ENCODE results near the gene ARHGEF17. TPM values are rescaled to one million over a fixed set of nuclear protein-coding genes. Genes with fewer than 3 reads are reported as not detected.

Gene ARHGEF17, protein sequence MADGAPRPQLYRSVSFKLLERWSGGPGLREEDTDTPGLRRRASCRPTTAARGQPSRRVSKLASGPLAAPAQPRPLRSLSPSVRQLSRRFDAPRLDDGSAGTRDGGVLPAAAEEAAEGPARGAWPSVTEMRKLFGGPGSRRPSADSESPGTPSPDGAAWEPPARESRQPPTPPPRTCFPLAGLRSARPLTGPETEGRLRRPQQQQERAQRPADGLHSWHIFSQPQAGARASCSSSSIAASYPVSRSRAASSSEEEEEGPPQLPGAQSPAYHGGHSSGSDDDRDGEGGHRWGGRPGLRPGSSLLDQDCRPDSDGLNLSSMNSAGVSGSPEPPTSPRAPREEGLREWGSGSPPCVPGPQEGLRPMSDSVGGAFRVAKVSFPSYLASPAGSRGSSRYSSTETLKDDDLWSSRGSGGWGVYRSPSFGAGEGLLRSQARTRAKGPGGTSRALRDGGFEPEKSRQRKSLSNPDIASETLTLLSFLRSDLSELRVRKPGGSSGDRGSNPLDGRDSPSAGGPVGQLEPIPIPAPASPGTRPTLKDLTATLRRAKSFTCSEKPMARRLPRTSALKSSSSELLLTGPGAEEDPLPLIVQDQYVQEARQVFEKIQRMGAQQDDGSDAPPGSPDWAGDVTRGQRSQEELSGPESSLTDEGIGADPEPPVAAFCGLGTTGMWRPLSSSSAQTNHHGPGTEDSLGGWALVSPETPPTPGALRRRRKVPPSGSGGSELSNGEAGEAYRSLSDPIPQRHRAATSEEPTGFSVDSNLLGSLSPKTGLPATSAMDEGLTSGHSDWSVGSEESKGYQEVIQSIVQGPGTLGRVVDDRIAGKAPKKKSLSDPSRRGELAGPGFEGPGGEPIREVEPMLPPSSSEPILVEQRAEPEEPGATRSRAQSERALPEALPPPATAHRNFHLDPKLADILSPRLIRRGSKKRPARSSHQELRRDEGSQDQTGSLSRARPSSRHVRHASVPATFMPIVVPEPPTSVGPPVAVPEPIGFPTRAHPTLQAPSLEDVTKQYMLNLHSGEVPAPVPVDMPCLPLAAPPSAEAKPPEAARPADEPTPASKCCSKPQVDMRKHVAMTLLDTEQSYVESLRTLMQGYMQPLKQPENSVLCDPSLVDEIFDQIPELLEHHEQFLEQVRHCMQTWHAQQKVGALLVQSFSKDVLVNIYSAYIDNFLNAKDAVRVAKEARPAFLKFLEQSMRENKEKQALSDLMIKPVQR (N-terminal part only)
- 0.05 TPM in 1 of 2 replicates, not detected in the other for total RNA-seq

DNA sequence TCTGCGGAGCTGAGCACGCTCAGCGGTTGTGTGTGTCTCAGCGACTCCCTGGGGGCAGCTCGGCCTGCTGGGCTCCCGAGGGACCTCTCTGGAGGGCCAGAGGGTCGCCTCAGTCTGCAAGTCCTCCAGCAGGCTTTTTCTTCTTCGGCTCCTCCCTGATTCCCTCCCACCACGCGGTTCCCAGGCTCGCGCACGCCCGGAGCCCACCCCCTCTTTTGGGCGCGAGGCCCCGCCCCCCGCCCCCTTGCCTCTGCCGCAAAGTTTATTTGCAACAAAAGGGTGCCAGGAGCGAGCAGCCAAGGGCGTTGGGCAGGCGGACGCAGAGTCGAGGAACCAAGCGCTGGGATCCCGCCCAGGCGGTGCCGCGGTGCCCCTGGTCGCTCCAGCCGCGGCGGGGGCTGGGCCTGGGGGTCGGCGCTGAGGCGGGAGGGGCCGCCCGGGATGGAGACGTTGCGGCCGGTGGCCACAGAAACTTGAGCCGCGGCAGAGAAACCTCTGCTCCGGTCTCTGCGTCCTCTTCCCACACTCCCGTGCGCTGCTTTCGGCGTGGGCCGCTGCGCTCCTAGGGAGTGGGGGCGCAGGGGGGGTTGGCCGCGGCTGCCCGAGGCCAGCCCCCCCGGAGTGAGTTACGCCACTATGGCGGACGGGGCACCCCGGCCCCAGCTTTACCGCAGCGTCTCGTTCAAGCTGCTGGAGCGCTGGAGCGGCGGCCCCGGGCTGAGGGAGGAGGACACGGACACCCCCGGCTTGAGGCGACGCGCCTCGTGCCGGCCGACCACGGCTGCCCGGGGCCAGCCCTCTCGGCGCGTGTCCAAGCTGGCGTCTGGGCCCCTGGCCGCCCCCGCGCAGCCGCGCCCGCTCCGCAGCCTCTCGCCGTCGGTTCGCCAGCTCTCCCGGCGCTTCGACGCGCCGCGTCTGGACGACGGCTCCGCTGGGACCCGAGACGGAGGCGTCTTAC, at the start of gene ARHGEF17:
Gene ARHGEF17 (plus strand): TSS at position 274 of the 958 bp plus-strand sequence. CDS start 363 bp downstream, at position 637.
- H3K27me3 Mint-ChIP-seq (ENCODE audit: insufficient read depth): peaks cover 36% of the 10 kb centered on the region
- H3K4me1 Mint-ChIP-seq (ENCODE audit: low read depth): peaks cover 12% of the 10 kb centered on the region
- intact Hi-C loops (cut with micrococcal nuclease): loop anchor here (1.0 to 5.0 kb wide), 2 partner anchors 43 to 1089 kb away; partner anchors contain the start of gene PGM2L1
- peak within 1 kb of the TSS; percentile 87 for H3K4me3 Mint-ChIP-seq
- H3K9me3 Mint-ChIP-seq: no peaks in the 10 kb centered on the region
- no peaks in the 10 kb centered on the region for H3K36me3 Mint-ChIP-seq (ENCODE audit: low read depth)
- peak; percentile 19 for DNase-seq (ENCODE audit: low spot score)
- no peak within 1 kb of the TSS for H3K27ac Mint-ChIP-seq

DNA sequence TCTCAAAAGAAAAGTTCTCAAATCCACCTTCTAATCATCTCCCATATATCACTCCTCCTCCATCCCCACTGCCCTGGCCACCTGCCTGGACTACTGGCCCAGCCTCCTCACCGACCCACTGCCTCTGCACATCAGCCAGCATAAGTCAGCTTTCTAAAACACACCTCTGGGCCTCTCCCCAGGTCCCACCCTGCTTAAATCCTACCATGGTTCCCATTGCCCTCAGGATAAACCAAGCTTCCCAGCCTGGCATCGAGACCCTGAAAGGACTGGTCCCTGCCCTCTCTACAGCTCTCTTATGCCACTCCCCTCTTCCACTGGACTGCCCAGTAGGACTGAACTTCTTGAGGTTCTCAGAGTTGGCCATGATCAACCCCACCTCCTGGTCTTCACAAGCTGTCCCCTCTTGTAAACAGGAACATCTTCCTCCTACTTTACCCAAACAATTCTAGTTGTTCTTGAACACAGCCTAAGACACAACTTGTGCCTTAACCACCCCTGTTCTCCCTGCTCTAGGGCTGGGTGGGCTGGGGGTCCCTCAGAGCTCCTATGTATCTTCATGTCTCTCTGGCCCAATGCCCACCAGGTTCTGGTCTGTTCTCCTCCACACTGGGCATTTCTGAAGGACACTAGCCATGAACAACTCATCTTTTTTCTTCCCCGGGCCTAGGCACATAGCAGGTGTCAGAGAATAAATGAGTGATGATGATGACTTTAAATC, 48.5 kb upstream of the ARHGEF17 start:
- DNase-seq (ENCODE audit: low spot score): no peak
- Mint-ChIP-seq H3K27me3 (ENCODE audit: insufficient read depth) (peaks cover 26% of the 10 kb centered on the region), H3K4me3 (no peak overlapping the region), H3K36me3 (ENCODE audit: low read depth) (no peaks in the 10 kb centered on the region), H3K4me1 (ENCODE audit: low read depth) (no peaks in the 10 kb centered on the region), H3K9me3 (no peaks in the 10 kb centered on the region), H3K27ac (no peak overlapping the region)
- intact Hi-C loops (cut with micrococcal nuclease): no loop called here

DNA sequence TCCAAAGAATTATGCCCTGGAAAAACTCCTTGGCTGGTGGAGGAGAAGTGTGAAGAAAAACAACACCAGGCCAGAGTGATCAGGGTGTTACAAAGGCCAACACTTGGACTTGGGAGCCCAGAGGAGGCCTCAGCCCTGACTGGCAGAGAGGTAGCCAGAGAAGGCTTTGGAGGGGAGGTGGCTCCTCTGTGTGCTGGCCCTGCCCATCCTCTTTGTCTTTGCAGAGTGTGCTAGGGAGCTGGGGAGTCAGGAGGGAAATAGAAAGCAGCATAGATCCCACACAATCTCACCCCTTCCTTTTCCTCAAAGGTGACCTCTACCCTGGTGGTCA, 48.0 kb upstream of the ARHGEF17 start:
- intact Hi-C loops (cut with micrococcal nuclease): no loop called here
- no peaks in the 10 kb centered on the region for H3K9me3 Mint-ChIP-seq

DNA sequence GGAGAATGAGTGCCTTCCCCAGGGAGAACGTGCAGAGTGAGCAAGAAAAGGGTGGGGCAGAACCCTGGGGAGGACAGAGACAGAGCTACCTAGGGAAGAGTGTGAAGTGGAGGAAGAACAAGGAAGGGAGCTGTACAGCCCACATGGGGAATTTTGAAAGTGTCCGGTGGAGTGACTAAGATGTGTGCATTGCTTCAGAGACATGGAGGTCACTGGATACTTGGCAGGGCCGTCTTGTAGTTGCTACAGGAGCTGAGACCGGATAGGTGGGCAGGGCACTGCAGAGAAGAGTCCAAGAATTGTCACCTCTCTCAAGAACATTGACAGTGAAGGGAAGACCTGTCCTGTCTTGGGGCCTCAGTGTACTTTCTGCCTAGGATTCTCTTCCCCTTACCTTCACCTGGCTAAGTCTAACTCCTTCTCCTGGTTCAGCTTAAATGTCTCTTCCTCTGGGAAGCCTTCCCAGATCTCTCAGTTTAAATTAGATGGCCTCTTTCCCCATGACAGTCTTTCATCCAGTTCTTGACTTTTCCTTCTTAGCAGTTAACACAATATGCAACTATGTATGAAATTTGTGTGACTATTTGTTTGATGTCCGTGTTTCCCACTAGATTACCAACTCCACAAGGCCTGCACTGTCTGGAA, 45.1 kb upstream of the ARHGEF17 start:
- Mint-ChIP-seq H3K4me3 (no peak overlapping the region), H3K27me3 (ENCODE audit: insufficient read depth) (peaks cover 34% of the 10 kb centered on the region), H3K9me3 (no peaks in the 10 kb centered on the region), H3K27ac (no peak overlapping the region), H3K4me1 (ENCODE audit: low read depth) (no peaks in the 10 kb centered on the region), H3K36me3 (ENCODE audit: low read depth) (no peaks in the 10 kb centered on the region)
- intact Hi-C loops (cut with micrococcal nuclease): no loop called here
- DNase-seq (ENCODE audit: low spot score): no peak

More for the DNA sequence above, 48.0 kb upstream of the ARHGEF17 start:
- DNase-seq (ENCODE audit: low spot score): no peak
- Mint-ChIP-seq H3K4me3 (no peak overlapping the region), H3K27ac (no peak overlapping the region), H3K4me1 (ENCODE audit: low read depth) (no peaks in the 10 kb centered on the region), H3K27me3 (ENCODE audit: insufficient read depth) (peaks cover 30% of the 10 kb centered on the region), H3K36me3 (ENCODE audit: low read depth) (no peaks in the 10 kb centered on the region)

DNA sequence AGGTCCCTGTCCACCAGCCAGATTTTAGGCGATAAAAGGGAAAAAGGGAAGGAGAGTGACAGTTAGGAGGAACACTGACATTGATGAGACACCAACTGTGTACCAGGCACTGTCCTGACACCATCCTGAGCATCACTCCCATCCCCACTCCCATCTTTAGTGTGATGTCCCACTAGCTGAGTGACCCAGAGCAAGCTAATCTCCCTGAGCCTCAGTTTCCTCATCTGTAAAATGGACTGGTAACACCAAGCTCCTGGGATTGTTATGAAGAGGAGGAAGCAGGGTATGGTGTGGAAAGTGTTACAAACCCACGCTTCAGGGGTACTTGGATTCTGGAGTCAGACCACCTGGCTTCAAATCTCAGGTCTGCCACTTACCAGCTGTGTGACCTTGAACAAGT, 44.4 kb upstream of the ARHGEF17 start:
- H3K27ac Mint-ChIP-seq: no peak overlapping the region
- no peaks in the 10 kb centered on the region for H3K9me3 Mint-ChIP-seq
- peaks cover 34% of the 10 kb centered on the region for H3K27me3 Mint-ChIP-seq (ENCODE audit: insufficient read depth)
- intact Hi-C loops (cut with micrococcal nuclease): no loop called here
- H3K4me1 Mint-ChIP-seq (ENCODE audit: low read depth): no peaks in the 10 kb centered on the region
- no peaks in the 10 kb centered on the region for H3K36me3 Mint-ChIP-seq (ENCODE audit: low read depth)
- H3K4me3 Mint-ChIP-seq: no peak overlapping the region
- DNase-seq (ENCODE audit: low spot score): no peak

DNA sequence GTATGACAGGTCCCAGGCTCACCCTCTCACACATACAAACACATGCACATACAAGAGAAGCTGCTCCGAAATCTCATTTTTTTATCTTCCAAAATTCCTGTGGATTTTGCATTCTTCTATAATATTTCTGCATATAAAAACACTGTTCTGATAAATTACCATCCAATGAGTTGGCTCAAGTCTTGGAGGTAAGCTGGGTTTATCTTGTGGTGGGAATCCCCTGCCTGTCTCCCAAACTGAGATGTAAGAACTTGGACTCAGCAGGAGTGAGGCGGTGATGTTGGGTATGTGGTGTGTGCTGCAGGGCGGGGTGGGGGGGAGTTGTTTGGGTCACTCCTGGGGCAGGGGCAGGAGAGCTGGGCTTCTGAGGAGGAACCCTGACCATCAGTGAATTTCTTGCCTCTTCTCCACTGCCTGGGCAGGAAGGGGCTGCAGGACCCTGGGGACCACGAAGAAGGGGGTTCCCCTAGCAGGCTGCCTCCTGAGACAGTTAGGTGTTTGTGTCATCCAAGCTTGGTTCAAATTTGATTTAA, 42.7 kb upstream of the ARHGEF17 start:
- Mint-ChIP-seq H3K4me1 (ENCODE audit: low read depth) (no peaks in the 10 kb centered on the region), H3K36me3 (ENCODE audit: low read depth) (no peaks in the 10 kb centered on the region), H3K27me3 (ENCODE audit: insufficient read depth) (peaks cover 36% of the 10 kb centered on the region), H3K9me3 (no peaks in the 10 kb centered on the region), H3K4me3 (no peak overlapping the region), H3K27ac (no peak overlapping the region)
- intact Hi-C loops (cut with micrococcal nuclease): no loop called here
- no peak for DNase-seq (ENCODE audit: low spot score)

DNA sequence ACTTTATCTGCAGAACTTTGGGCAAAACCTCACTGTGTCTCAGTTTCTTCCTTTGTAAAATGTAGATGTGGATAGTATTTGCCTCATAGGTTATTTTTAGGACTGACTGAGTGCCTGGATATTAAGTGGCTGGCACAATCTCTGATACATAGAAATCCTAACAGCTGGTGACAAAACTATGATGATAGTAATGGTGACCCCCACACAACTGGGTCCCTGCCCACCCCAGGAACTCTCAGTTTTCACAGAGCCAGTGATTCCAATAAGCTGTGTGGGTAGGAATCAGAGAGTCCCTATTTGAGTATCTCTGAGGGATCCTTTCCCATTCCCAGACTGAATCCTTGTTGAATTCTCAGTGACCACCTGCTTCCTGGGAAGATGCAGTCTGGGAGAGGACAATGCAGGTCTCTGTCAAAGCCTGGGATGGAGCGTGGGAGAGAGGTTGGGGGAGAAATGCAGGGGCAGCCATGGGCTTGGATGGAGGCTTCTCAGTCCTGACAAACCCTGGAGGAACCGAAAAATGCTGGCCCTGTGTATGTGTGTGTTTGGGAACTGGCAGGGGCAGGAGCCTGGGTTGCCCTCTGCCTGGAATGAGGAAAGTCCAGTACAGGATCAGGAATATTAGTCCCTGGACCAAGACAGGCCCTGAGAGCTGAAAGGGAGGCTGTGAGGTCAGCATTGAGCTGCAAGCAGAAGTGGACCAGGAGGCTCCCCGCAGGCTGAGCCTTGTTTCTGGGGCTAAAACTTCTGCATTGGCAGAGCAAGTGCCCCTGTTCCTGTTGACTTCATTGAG, 42.0 kb upstream of the ARHGEF17 start:
- no peak for DNase-seq (ENCODE audit: low spot score)
- no peaks in the 10 kb centered on the region for H3K9me3 Mint-ChIP-seq

DNA sequence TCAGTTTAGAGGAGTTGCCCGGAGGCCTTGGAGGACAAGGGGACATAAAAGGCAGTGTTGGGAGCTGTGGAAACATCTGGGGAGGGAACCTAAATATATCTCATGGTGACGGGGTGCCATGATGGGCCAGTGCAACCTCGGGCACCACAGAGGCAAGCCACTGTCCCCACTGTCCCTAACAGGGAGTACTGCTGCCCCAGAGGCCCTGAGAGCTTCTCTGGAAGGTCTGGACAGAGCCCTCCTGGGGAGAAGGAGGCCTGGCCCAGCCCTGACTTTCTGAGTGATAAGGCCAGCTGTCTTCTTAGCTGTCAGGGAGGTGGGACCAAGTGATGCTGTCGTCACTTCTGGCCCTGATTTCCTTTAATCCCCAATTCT, 41.4 kb upstream of the ARHGEF17 start:
- Mint-ChIP-seq H3K4me3 (no peak overlapping the region), H3K27ac (no peak overlapping the region), H3K27me3 (ENCODE audit: insufficient read depth) (peaks cover 33% of the 10 kb centered on the region), H3K4me1 (ENCODE audit: low read depth) (no peaks in the 10 kb centered on the region), H3K9me3 (no peaks in the 10 kb centered on the region), H3K36me3 (ENCODE audit: low read depth) (no peaks in the 10 kb centered on the region)
- DNase-seq (ENCODE audit: low spot score): no peak
- intact Hi-C loops (cut with micrococcal nuclease): no loop called here

More for the DNA sequence above, 42.0 kb upstream of the ARHGEF17 start:
- Mint-ChIP-seq H3K4me1 (ENCODE audit: low read depth) (no peaks in the 10 kb centered on the region), H3K36me3 (ENCODE audit: low read depth) (no peaks in the 10 kb centered on the region), H3K27ac (no peak overlapping the region), H3K27me3 (ENCODE audit: insufficient read depth) (peaks cover 36% of the 10 kb centered on the region), H3K4me3 (no peak overlapping the region)
- intact Hi-C loops (cut with micrococcal nuclease): no loop called here

DNA sequence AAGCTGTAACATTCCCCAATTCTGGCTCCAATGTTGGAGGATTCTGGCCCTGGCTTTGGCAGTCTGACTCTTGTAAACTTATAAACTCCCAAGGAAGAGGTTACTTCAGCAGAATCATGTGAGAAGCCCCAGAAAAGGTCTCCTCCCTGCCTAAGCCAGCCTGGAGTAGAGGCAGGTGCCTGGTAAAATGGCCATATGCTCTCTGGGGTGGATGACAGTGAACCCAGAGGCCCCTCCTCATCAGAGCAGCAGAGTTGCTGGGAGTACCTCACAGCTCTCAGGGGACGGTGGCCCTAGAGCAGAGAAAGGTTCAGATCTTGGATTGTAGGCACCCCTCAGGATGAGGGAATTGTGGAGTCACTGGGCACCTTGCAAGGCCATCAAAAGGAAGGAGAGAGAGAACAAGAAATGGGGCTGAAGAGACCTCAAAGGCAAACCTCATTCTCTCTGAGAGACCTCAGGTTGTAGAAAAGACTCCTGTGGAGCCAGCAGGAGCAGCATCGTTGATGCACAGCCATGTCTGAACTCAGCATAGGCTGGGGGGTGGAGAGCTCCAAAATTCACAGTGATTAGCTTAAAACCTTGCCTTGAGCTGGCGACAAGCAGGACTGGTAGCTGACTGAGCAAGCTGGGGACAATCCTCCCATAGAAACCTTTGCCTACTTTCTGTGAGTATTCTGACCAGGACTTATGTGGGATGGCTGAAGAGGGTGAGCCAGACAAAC, 40.8 kb upstream of the ARHGEF17 start:
- no peak for DNase-seq (ENCODE audit: low spot score)
- intact Hi-C loops (cut with micrococcal nuclease): no loop called here
- no peaks in the 10 kb centered on the region for H3K4me1 Mint-ChIP-seq (ENCODE audit: low read depth)
- H3K36me3 Mint-ChIP-seq (ENCODE audit: low read depth): no peaks in the 10 kb centered on the region
- H3K9me3 Mint-ChIP-seq: no peaks in the 10 kb centered on the region
- peaks cover 27% of the 10 kb centered on the region for H3K27me3 Mint-ChIP-seq (ENCODE audit: insufficient read depth)
- H3K27ac Mint-ChIP-seq: no peak overlapping the region
- H3K4me3 Mint-ChIP-seq: no peak overlapping the region

DNA sequence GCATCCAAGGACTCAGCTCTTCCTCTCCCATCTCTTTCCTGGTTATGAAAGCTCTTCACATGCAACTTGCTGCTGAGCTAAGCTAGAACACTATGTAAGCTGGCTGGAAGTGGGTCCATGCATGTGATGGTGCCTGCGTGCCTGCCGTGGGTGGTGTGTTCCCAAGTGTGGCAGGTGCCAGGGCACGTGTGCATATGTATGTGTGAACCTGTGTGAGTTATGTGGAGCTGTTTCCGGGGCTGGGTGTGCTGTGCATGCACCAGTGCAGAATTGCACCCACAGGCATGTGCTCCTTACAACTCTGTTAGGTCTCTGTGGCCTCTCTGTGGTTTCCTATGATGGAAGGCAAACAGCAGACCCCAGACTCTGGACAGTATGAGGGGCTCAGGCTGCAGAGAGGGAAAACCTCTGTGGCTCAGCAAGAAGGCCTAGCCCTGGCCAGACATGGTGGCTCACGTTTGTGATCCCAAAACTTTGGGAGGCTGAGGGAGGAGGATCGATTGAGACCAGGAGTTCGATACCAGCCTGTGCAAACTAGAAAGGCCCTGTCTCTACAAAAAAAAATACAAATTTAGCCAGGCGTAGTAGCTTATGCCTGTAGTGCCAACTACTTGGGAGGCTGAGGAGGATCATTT, 40.1 kb upstream of the ARHGEF17 start:
- DNase-seq (ENCODE audit: low spot score): no peak
- Mint-ChIP-seq H3K27me3 (ENCODE audit: insufficient read depth) (peaks cover 23% of the 10 kb centered on the region), H3K36me3 (ENCODE audit: low read depth) (no peaks in the 10 kb centered on the region), H3K27ac (no peak overlapping the region), H3K9me3 (no peaks in the 10 kb centered on the region), H3K4me3 (no peak overlapping the region), H3K4me1 (ENCODE audit: low read depth) (no peaks in the 10 kb centered on the region)
- intact Hi-C loops (cut with micrococcal nuclease): no loop called here

Data from activated T-helper 1 cell treated with anti-CD3 and anti-CD28 coated beads, Interleukin-12 subunit alpha, Interleukin-12 subunit beta, Interleukin-2, Interleukin-4 antibody, amounts not matched to agents 30 ng/mL and 10 ng/mL and 1 ng/mL, durations not matched to agents 14 hours and 24 hours and 36 hours (primary cell).